ENCODE measurements around the gene RAPGEF6.

GRCh38 chr5:131608597-131608996 lies 26.4 kb downstream of the RAPGEF6 start:
- TF ChIP-seq CTCF (IDR thresholded peaks at IDR 0.05) (no peak), POLR2A (IDR thresholded peaks at IDR 0.05) (no peak), POLR2AphosphoS5 (IDR thresholded peaks at IDR 0.05) (no peak)
